SW480 (cell line): ENCODE data around the gene PIK3R1.

Source experiments
- DNase-seq: peaks from one replicate; pipeline ENCODE4 v3.0.0-alpha.2; 2016; ENCODE audit warnings: low spot score

PIK3R1 gene

GRCh38 chr5:68272289-68272688 lies 56.7 kb downstream of the PIK3R1 start:
- DNase-seq = peak; percentile 13

DNA sequence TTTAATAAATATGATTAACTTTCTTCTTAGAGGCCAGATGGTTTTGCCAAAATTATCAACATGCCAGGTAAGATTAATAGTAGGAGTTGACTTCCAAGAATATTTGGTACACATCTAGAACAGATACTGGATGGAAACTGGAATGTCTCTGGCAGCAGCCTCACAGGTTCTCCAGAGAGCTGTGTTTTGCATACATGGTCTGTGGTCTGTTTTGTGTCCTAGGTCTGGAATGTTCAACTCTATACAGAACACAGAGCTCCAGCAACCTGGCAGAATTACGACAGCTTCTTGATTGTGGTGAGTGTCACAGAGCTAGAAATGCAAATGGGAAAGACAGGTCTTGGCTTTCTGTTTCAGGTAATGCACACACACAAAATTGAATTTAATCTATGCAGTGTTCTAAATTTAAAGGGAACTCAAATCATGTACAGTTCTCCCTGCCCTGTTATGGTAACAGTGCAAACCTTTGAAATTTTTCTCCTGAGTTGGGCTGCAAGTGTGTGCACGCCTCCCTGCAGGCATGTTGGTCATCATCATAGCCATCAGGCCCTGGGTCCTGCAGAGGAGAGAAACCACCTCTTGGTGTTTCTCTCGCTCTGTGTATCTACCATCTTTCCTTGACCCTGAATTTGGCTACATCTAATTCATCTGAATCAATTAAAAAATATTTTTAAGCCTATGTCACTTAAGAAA lies 58.3 kb downstream of the PIK3R1 start:
- no peak for DNase-seq

DNA sequence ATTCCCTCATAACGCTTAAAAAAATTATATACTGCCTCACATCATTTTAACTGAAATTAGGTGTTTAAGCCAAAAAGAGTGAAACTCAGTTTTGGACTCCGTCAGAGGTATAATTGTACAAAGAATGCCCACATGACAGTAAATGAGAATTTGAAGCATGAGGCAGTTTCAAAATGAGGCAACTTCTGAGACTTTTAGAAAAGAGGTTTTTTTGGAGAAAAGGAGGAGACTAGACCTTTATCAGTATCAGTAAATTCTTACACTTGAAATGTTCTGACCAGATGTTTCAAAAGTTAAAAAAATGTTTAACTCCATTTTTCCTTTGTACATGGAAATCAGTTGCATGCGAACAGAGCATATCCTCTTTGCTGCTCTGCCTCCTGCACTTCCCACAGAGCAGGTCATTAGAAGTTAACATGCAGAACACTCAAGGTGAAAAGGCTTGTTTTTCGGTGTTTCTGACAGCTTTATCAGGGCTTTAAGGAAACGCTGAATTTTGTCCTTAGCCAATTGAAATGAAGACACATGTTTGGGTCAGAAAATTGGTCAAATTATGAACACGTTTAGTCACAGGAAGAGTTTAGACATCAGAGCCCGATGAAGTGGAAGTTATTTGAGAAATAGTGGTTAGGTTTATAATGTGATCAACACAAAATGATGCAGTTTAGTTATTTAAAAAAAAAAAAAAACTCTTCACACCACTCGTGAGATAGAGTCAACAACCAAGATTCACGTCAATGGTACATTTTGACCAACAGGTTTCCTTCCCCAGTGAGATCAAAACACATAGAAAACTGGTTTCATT lies 59.5 kb downstream of the PIK3R1 start:
- no peak for DNase-seq

DNA sequence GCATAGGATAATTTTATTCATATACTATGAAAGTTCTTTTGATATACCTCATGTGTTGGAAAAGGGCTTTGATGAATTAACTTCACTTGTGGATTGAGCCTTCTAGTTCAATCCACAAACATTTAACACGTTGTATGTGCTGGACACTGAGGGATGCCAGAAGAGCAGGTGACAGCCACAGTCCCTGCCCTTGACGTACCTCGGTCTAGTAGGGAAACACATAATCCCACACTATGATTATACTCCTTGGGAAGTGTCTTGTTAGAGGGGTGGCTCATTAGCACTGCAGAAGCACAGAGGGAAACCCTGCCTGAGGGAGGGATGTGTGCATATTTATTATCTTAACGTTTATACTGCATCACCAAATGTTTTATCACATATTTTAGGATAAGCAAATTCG lies 61.2 kb downstream of the PIK3R1 start:
- DNase-seq = no peak

DNA sequence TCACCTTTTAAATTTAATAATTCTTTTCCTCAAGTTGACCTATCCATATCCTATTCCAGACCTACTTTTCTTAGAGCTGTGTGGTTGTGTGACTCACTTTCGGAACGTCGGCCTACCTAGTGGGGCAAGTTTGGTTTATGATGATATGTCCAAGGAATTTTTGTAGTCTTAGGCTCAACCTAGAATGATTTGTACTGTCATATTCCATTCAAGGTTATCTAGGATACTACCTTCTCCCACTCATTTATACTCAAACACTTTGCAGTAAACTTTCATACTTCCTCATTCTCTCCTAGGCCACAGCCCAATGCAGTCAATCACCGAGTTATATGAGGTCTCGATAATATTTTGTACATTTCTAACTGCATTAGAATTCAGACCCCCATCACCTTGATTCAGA lies 61.9 kb downstream of the PIK3R1 start:
- DNase-seq = no peak

- no peak for DNase-seq
Observed at GRCh38 chr5:68279984-68280383, 64.4 kb downstream of the PIK3R1 start.

DNA sequence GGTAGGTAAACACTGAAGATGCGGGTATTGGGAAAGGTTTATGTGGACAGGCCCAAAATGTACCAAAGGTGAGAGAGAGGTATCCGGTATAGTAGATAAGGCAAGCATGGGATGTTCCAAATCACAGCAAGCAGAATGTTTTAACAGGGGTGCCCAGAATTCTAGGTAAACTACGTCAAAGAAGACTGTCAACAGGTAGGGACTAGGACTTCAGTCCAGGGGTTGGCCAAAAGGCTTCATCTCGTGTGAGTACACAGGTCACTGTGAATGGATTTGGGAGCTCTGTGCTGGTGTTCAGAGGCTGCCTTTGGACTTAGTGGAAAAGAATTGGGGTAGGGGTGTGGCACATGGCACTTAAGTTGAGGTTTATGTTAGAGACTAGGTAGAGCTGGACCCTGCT lies 66.4 kb downstream of the PIK3R1 start:
- no peak for DNase-seq

GRCh38 chr5:68283766-68284165 lies 68.2 kb downstream of the PIK3R1 start:
- DNase-seq = no peak

DNA sequence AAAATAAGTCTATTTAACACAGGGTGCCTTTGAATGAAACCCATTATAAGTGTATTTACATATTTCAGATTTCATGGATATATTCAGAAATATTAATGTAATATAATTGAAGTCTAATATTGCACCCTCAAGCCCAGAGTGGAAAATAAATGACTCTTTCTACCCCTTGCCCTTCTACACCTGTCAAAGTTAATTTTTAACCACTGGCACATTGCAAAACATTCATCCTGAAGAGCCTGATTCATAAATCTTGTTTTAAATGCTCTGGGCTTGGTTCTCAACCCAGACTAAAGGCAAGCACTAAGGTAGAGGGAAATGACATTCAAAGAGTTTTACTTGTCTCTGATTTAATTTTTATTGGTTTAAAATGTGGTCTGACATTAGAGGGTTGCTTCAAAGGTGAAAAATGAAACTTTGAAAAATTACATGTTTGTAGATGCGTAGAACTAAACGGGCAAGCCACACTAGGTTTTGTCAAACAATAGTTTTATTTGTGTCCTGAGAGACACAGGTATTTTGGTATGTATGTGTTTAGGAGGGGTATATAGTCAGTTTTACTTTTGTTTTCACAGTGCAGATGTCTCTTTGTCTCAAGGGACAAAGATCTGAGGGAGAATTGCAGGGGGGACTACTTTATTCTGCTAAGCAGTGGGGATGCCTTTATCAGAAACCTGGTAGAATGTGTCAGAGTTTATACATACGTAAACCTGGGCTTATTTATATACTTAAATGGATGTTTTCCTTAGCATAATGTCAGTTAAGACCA lies 69.7 kb downstream of the PIK3R1 start:
- DNase-seq = peak; percentile 72

DNA sequence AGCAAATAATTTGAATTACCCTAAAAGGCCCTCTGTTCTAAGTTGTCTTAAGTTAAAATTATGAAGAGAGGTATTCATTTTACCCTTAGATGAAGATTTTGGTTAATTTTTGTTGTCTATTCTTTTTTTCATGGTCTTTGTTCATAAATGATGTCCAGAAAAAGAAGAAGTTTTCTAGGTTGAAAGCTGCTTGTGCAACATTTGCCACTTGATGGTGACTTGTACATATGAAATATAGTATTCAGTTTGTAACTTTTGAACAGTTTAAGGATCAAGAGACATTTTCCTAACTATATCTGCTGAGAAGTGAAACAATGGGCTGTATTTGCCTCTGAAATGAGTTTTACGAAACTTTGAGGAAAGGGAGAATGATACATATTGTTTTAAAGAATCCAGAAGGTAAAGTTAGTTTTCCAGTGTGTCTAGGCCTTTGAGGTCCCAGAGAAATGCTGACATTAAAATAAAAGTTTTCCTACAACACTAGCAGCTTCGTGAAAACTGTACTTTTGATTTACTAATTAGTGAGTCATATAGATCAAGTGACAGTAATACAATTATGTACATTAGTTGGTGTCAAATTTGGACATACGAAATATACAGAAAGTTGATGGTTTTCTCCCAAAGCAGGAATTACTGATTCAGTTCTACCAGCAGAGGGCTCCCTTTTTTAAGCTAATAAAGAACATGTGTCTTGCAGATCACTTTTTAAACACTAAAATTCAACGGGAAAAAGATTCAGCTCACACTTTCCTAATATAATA lies 70.5 kb downstream of the PIK3R1 start:
- peak; percentile 52 for DNase-seq

DNA sequence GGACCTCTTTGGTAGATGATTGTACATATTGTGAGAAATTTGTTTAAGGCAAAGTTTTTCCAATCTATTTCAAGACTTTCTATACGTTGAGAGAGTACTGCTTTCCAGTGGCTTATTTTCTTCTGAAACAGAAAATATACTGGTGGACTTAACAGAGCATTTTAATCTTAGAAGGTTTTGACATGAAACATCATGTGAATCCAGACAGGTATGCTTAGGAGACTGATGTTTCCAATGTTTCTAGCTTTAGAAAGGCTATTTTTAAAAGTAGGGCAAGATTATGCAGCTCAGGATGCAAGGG lies 71.0 kb downstream of the PIK3R1 start:
- DNase-seq = no peak

DNA sequence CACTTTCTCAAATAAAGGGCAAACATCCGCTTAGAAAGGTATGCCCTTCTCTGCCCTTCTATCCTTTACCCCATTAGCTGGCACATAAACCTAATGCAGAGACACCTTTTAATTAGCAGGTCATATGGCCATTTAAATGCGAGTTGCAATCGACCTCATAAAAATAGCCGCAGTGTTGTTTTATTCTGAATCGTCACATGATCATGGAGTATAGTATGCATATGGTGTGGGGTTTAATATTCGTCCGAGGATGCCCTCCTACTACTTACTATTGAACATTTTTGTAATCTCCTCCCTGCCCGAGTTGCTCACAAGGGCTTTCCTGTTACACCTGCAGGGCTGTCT lies 72.0 kb downstream of the PIK3R1 start:
- DNase-seq = no peak

DNA sequence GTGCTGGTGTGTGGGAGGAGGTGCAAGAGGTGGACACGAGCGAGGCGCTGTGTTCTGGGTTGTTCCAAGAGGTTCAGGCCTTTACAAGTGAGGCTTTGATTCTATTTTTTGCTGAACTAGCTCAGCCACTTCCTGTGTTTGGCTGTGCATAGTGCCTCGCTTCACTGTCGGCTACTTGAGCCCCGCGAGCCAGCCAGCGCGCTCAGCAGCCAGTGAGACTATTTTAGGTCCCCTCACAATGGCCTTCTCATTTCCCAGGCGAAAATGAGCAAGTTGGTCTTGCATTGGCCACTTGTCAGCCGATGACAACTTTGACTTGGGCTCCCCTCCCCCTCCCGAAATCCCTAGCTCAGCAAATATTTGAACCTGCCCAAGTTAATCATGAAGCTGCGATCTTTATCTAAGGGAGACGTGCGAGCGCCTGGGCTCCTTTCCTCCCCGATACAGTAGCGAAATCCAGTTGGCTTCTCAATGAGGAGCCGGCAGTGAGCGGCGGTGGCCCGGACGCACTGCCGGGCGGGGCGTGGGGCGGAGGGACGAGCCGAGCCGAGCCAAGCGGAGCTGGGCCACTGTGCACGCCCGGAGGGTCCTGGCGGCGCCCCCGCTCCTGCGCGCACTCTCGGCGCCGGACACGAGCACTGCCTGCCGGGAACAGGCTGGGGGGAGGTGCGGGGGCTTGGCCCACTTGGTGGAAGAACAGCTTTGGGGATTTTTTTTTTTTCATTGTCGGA lies 72.6 kb downstream of the PIK3R1 start:
- peak; percentile 72 for DNase-seq

DNA sequence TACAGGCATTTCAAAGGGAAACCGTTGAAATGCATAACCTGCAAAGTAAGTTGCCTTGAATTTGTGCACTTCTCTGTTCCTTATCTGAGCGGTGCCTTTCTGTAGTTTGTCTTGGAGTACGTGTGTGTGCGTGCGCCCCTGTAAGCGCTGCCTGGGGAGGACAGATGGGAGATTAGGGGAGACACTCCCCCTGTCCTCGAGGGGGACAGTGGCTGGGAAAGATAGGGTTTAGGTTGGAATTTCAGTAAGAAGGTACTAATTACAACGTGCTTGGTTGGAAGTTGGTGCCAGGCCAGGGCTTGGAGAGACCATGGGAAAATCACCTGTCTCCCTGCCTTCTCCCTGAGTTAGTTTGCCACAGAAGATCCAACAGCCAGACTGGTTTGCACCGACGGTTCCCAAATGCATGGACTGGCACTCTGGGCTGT lies 73.2 kb downstream of the PIK3R1 start:
- peak; percentile 49 for DNase-seq

- DNase-seq = peak; percentile 23
Observed at GRCh38 chr5:68289498-68289897, 73.9 kb downstream of the PIK3R1 start.

DNA sequence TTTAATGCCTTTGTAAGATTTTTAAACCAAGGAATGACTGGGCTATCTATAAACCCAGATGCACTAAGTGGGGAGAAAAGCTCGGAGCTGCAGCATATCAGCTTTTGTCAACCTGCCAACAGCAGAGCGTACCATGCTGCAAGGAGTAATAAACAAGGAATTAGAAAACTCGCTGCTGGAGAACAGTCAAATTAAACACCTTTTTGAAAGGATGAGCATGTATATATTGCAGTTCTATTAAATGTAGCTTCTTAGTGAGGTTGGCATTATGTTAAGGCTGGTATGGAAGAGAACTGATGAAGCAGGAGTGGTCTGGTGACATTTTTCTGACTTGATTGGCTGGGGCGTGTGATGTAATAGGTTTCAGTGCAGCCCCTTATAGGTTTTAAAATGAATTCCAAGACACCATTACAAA lies 74.7 kb downstream of the PIK3R1 start:
- DNase-seq = peak; percentile 18

DNA sequence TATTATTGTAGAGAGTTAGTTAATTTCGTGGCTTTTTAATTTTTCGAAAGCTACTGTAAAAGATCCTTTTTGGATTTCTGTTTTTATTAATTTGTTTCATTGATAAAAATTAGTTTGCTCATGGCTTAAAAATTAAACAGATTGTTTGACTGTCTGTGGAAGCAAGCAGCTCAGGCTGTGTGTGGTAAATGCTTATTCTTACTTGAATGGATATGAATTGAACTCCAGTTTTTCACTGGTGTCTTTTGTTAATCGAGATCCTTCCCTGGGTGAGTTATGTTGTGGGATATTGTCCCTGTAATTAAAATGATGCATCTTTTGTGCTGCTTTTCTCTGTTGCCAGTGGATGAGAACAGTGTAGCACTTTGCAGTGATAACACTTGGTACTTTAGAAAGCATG lies 75.3 kb downstream of the PIK3R1 start:
- no peak for DNase-seq

DNA sequence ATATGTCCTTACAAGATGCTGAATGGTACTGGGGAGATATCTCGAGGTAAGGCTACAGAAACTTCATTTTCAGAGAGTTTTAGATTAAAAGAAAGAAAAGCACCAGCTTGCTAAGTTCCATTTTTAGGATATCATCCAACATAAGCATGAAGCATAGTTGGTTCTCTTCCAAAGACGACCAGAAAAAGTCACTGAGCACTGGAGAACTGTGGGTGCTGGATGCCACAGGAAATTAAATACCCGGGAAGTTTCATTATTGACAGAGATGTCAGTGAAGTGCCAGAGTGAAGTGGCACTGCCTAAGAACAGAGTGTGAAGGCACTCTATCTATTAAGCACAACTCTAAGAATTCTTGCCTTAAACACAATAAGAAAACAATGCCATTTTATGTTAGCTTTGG lies 76.8 kb downstream of the PIK3R1 start:
- no peak for DNase-seq

GRCh38 chr5:68295772-68296171 lies 80.2 kb downstream of the PIK3R1 start:
- no peak for DNase-seq

- DNase-seq = no peak
Observed at GRCh38 chr5:68296895-68297294, 81.3 kb downstream of the PIK3R1 start.

- DNase-seq = no peak
Observed at GRCh38 chr5:68297656-68298055, 82.1 kb downstream of the PIK3R1 start.

- DNase-seq = no peak
Observed at GRCh38 chr5:68298479-68298878, 82.9 kb downstream of the PIK3R1 start.
